Measurements from ENCODE around the gene SEL1L2. TPM values are rescaled to one million over a fixed set of nuclear protein-coding genes. Genes with fewer than 3 reads are reported as not detected.

Gene SEL1L2
- polyA plus RNA-seq, 3 donors = not detected

DNA sequence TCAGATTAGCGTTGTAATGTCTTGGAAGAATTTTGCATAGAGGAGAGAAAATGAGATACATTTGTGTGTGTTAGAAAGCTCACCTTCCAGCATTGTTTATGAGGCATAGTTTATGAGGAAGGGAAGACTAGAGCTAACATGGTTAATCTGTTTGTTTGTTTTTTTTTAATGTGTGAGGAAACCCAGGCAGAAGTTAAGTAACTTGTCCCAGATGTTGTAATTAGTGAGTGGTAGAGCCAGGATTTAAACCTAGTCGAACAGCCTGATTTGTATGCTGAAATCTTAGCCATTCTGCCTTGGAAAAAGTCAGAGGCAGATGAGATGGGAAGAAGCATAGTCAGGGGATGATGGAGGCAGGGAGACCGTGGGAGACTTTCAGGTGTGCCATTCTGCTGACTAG is 176.5 kb downstream of the SEL1L2 start:
- Mint-ChIP-seq H3K4me3 (no peak overlapping the region), H3K27ac (peak overlapping the region in 1 of 7 donors; percentile 34), H3K9me3 (no peaks in the 10 kb centered on the region), H3K36me3 (peaks cover 51 to 52% of the 10 kb centered on the region in 2 donors), H3K27me3 (ENCODE audit: low read depth in 3 of 3) (no peaks in the 10 kb centered on the region), H3K4me1 (peaks cover 4% of the 10 kb centered on the region)
- Histone ChIP-seq H4K20me1 (ENCODE audit: insufficient read depth, low read length) (no peaks in the 10 kb centered on the region), H2AFZ (ENCODE audit: insufficient read depth, low read depth, low read length, poor library complexity, severe bottlenecking) (no peak overlapping the region), H3K9me3 (replicated peaks in 1 of 2; ENCODE audit: control insufficient read depth in 1 of 2, insufficient read depth in 1 of 2, low read length in 2 of 2) (no peaks in the 10 kb centered on the region), H3K4me1 (ENCODE audit: control insufficient read depth in 1 of 2, insufficient read depth in 2 of 2, low read length in 2 of 2) (no peaks in the 10 kb centered on the region), H3K4me2 (replicated peaks; ENCODE audit: extremely low read depth, low read length, poor library complexity, severe bottlenecking) (no peak overlapping the region), H3K36me3 (replicated peaks in 1 of 2; ENCODE audit: control insufficient read depth in 1 of 2, insufficient read depth in 2 of 2, low read length in 2 of 2) (peaks cover 97 to 100% of the 10 kb centered on the region in 2 donors), H3K79me2 (ENCODE audit: insufficient read depth, low read length) (no peaks in the 10 kb centered on the region), H3K4me3 (replicated peaks in 1 of 3; ENCODE audit: low read depth in 2 of 3, low read length in 3 of 3) (no peak overlapping the region), H3K27me3 (ENCODE audit: control insufficient read depth in 2 of 2, insufficient read depth in 2 of 2, low read length in 2 of 2) (no peaks in the 10 kb centered on the region), H3K9ac (ENCODE audit: insufficient read depth, low read length, poor library complexity, severe bottlenecking) (no peak overlapping the region), H3K27ac (ENCODE audit: low read depth in 1 of 2, low read length in 2 of 2) (no peak overlapping the region)
- WGBS (ENCODE audit: insufficient coverage) = 98% methylated on average over 3 of the region's 3 CpGs
- intact Hi-C loops (cut with micrococcal nuclease) = no loop called here
- no peak for TF ChIP-seq CTCF (IDR thresholded peaks at IDR 0.05)
- DNase-seq = no peak

DNA sequence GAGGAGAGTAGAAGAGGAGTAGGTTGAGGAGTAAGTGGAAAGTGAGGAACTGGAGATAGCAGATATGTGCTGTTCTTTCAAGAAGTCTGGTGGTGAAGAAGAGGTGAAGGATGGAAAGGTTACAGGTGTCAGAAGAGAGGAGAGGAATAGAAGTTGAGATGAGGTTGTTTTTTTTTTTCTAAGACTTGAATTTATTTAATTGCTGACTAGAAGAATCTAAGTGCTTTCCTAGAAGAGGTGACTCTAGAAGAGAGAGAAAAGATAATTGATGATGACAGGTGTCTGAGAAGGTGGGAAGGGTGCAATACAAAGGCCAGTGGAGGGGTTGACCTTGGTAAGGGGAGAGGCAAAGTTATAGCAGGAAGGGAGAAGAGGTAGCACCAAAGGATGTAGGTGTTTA is 180.0 kb downstream of the SEL1L2 start:
- no peaks in the 10 kb centered on the region for H4K20me1 ChIP-seq (ENCODE audit: insufficient read depth, low read length)
- H2AFZ ChIP-seq (ENCODE audit: insufficient read depth, low read depth, low read length, poor library complexity, severe bottlenecking) = no peak overlapping the region
- H3K79me2 ChIP-seq (ENCODE audit: insufficient read depth, low read length) = no peaks in the 10 kb centered on the region
- no peak overlapping the region for H3K4me2 ChIP-seq (replicated peaks; ENCODE audit: extremely low read depth, low read length, poor library complexity, severe bottlenecking)
- Mint-ChIP-seq H3K4me1 (peaks cover 4% of the 10 kb centered on the region), H3K4me3 (no peak overlapping the region), H3K9me3 (no peaks in the 10 kb centered on the region), H3K36me3 (peaks cover 21 to 25% of the 10 kb centered on the region in 2 donors), H3K27me3 (ENCODE audit: low read depth in 3 of 3) (no peaks in the 10 kb centered on the region), H3K27ac (no peak overlapping the region)
- intact Hi-C loops (cut with micrococcal nuclease) = no loop called here
- H3K4me3 ChIP-seq (replicated peaks in 1 of 3; ENCODE audit: low read depth in 2 of 3, low read length in 3 of 3) = no peak overlapping the region
- H3K4me1 ChIP-seq (ENCODE audit: control insufficient read depth in 1 of 2, insufficient read depth in 2 of 2, low read length in 2 of 2) = no peaks in the 10 kb centered on the region
- H3K9ac ChIP-seq (ENCODE audit: insufficient read depth, low read length, poor library complexity, severe bottlenecking) = no peak overlapping the region
- H3K27me3 ChIP-seq (ENCODE audit: control insufficient read depth in 2 of 2, insufficient read depth in 2 of 2, low read length in 2 of 2) = no peaks in the 10 kb centered on the region
- no peaks in the 10 kb centered on the region for H3K9me3 ChIP-seq (replicated peaks in 1 of 2; ENCODE audit: control insufficient read depth in 1 of 2, insufficient read depth in 1 of 2, low read length in 2 of 2)
- peaks cover 87 to 100% of the 10 kb centered on the region in 2 donors for H3K36me3 ChIP-seq (replicated peaks in 1 of 2; ENCODE audit: control insufficient read depth in 1 of 2, insufficient read depth in 2 of 2, low read length in 2 of 2)
- DNase-seq = no peak
- H3K27ac ChIP-seq (ENCODE audit: low read depth in 1 of 2, low read length in 2 of 2) = no peak overlapping the region
- no peak for TF ChIP-seq CTCF (IDR thresholded peaks at IDR 0.05)
